ENCODE results near the gene CDK5.

Gene CDK5

DNA sequence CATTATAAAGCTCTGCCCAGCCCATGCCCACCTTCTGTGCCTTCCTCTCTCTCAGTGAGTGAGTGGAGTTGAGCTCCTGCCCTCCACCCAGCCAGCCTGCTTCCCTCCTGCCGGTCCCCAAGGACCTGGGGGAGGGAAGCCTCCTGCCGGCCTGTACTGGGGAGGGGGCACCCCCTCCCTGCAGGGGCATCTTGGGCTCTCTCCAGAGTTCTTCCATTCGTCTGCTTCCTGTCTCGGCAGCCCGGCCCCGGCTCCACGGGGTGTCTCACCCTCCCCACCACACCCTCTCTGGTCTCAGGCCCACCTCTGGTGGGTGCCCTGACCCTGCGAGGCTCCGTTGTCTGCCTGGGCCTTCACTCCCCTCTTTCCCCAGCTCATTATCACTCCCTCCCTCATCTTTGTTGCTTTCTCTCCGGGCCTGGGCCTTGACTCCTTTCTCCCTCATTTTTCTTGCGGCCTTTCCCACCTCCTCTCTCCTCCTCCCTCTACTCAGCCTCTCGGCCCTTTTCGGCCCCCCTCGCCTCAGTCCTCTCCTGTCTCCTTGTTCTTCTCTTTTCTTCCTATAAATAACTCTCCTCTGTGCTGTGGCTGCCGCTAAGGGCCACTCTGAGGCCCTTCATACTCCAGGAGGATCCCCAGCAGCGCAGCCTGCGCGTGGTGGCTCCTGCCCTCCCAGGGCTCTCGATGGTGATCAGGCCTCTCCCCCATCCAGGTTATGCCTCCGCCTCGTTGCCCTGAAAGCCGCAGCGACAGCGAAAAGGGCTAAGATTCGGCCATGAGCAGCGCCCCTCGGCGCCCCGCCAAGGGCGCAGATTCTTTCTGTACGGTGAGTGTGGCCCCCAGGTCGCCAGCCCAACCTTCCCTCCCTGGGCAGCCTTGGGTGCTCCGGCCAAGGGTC is 3.8 kb upstream of the CDK5 start:
- H2AFZ ChIP-seq (ENCODE audit: insufficient read depth, low read length, poor library complexity), result peak overlapping the region; percentile 10
- H2BK12ac ChIP-seq (ENCODE audit: low read length), result peak overlapping the region; percentile 44
- no peaks in the 10 kb centered on the region for H3K27me3 ChIP-seq (ENCODE audit: insufficient read depth, low read length)
- H3K27ac ChIP-seq (ENCODE audit: low read depth, low read length), result peak overlapping the region; percentile 84
- H4K91ac ChIP-seq (ENCODE audit: low read depth, low read length), result peak overlapping the region; percentile 70
- no peak overlapping the region for H2BK120ac ChIP-seq (ENCODE audit: insufficient read depth, low read length, poor library complexity)
- peak overlapping the region; percentile 29 for H3K14ac ChIP-seq (ENCODE audit: low read length)
- peaks cover 47% of the 10 kb centered on the region for H3K79me1 ChIP-seq (ENCODE audit: low read length)
- peak overlapping the region; percentile 30 for H3K9ac ChIP-seq (ENCODE audit: low read length)
- no peak for DNase-seq
- H3K4me2 ChIP-seq (ENCODE audit: low read length), result peak overlapping the region; percentile 95
- peak overlapping the region; percentile 17 for H3K18ac ChIP-seq (ENCODE audit: low read length)
- H2AK5ac ChIP-seq (ENCODE audit: low read length), result peak overlapping the region; percentile 2
- peak overlapping the region; percentile 4 for H2BK5ac ChIP-seq (ENCODE audit: low read depth, low read length, poor library complexity)
- H3K4me1 ChIP-seq (ENCODE audit: control insufficient read depth in 1 of 2, insufficient read depth in 2 of 2, low read length in 2 of 2), result peaks cover 48 to 51% of the 10 kb centered on the region in 2 experiments
- peaks cover 28 to 31% of the 10 kb centered on the region in 2 experiments for H3K36me3 ChIP-seq (ENCODE audit: control insufficient read depth in 1 of 2, insufficient read depth in 2 of 2, low read length in 2 of 2)
- H3K9me3 ChIP-seq (ENCODE audit: insufficient read depth, low read depth, low read length), result no peaks in the 10 kb centered on the region
- no peak overlapping the region for H4K8ac ChIP-seq (ENCODE audit: low read depth, low read length)
- peak overlapping the region; percentile 28 for H4K12ac ChIP-seq (ENCODE audit: low read depth, low read length)
- peak overlapping the region; percentile 62 for H3K23ac ChIP-seq (ENCODE audit: low read length)
- no peak overlapping the region for H3K4me3 ChIP-seq (ENCODE audit: low read depth, low read length)
- peak overlapping the region; percentile 66 for H3K4ac ChIP-seq (ENCODE audit: low read depth, low read length)
- peaks cover 26% of the 10 kb centered on the region for H3K79me2 ChIP-seq (ENCODE audit: control insufficient read depth, insufficient read depth, low read length, poor library complexity)
- no CpG with 5 or more reads among the region's 33 CpGs for WGBS (ENCODE audit: extremely low coverage, insufficient coverage, insufficient read length)

DNA sequence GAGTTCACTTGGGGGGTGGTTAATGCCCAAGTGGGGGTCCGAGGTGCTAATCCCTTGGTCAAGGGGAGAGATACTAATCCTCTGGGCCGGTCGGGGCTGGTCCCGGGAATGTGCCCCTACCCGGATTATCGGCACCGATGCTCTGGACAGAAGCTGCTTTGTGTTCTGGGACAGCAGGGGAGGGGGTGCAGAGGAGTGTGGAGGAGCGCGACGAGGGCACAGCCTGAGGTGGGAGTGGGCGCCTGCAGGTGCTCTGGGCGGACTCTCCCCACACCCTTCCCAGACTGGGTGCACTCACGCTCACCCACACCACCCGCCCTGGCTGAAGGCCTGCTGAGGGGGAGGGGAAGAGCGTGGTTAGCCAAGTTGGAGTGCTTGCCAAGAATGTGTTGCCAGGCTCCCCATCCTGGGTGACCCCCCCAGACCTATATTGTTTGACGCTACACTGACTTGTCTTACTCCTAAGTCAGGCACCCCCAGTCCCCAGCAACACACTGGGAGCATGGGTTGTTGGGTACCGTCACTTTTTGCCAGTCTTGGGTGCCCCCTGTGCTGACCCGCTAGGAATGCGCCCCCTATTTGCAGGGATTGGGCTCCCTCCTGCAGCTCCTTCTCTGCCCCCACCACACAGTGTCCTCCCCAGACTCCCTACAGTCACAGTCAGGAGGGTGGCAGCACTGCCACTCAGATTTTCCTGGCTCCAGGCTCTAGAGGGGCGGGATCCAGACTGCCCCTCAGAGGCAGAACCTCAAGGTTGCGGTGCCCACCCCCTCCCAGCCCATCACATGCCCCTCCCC is 2.9 kb upstream of the CDK5 start:
- peak overlapping the region; percentile 43 for H2AK5ac ChIP-seq (ENCODE audit: low read length)
- no CpG with 5 or more reads among the region's 21 CpGs for WGBS (ENCODE audit: extremely low coverage, insufficient coverage, insufficient read length)
- peak overlapping the region; percentile 50 for H3K18ac ChIP-seq (ENCODE audit: low read length)
- H3K14ac ChIP-seq (ENCODE audit: low read length), result peak overlapping the region; percentile 81
- peak overlapping the region; percentile 45 for H2AFZ ChIP-seq (ENCODE audit: insufficient read depth, low read length, poor library complexity)
- peaks cover 47% of the 10 kb centered on the region for H3K79me1 ChIP-seq (ENCODE audit: low read length)
- H3K4me2 ChIP-seq (ENCODE audit: low read length), result peak overlapping the region; percentile 95
- H3K27me3 ChIP-seq (ENCODE audit: insufficient read depth, low read length), result no peaks in the 10 kb centered on the region
- H3K4me1 ChIP-seq (ENCODE audit: control insufficient read depth in 1 of 2, insufficient read depth in 2 of 2, low read length in 2 of 2), result peaks cover 50% of the 10 kb centered on the region in 2 experiments
- no peak overlapping the region for H3K23ac ChIP-seq (ENCODE audit: low read length)
- peaks cover 26% of the 10 kb centered on the region for H3K79me2 ChIP-seq (ENCODE audit: control insufficient read depth, insufficient read depth, low read length, poor library complexity)
- peak overlapping the region; percentile 87 for H4K91ac ChIP-seq (ENCODE audit: low read depth, low read length)
- peaks cover 19 to 22% of the 10 kb centered on the region in 2 experiments for H3K36me3 ChIP-seq (ENCODE audit: control insufficient read depth in 1 of 2, insufficient read depth in 2 of 2, low read length in 2 of 2)
- no peak for DNase-seq
- peak overlapping the region; percentile 84 for H3K27ac ChIP-seq (ENCODE audit: low read depth, low read length)
- peak overlapping the region; percentile 61 for H4K12ac ChIP-seq (ENCODE audit: low read depth, low read length)
- peak overlapping the region; percentile 89 for H2BK5ac ChIP-seq (ENCODE audit: low read depth, low read length, poor library complexity)
- H2BK12ac ChIP-seq (ENCODE audit: low read length), result peak overlapping the region; percentile 3
- H3K4ac ChIP-seq (ENCODE audit: low read depth, low read length), result peak overlapping the region; percentile 66
- H2BK120ac ChIP-seq (ENCODE audit: insufficient read depth, low read length, poor library complexity), result peak overlapping the region; percentile 82
- peak overlapping the region; percentile 87 for H4K8ac ChIP-seq (ENCODE audit: low read depth, low read length)
- H3K4me3 ChIP-seq (ENCODE audit: low read depth, low read length), result peak overlapping the region; percentile 79
- peak overlapping the region; percentile 67 for H3K9ac ChIP-seq (ENCODE audit: low read length)
- no peaks in the 10 kb centered on the region for H3K9me3 ChIP-seq (ENCODE audit: insufficient read depth, low read depth, low read length)

DNA sequence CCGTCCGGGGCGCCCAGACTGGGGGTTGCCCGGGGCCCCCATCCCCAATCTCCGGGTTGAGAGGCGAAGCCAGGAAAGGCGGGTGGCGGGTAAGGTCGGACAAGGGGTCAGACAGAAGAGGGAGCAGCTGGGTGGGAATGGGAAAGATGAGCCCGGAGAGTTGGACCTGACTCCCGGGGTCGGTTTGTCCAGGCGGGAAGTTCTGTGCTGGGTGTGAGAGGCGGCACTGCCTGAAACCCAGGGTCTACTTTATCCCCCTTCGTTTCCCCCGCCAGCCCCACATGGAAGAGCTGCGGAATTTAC is 2.4 kb upstream of the CDK5 start:
- Histone ChIP-seq H3K9ac (ENCODE audit: low read length) (peak overlapping the region; percentile 67), H3K14ac (ENCODE audit: low read length) (peak overlapping the region; percentile 81), H3K27ac (ENCODE audit: low read depth, low read length) (peak overlapping the region; percentile 35), H4K8ac (ENCODE audit: low read depth, low read length) (peak overlapping the region; percentile 87), H3K79me1 (ENCODE audit: low read length) (peaks cover 47% of the 10 kb centered on the region), H3K36me3 (ENCODE audit: control insufficient read depth in 1 of 2, insufficient read depth in 2 of 2, low read length in 2 of 2) (peaks cover 14 to 17% of the 10 kb centered on the region in 2 experiments), H2BK12ac (ENCODE audit: low read length) (peak overlapping the region; percentile 3), H2AFZ (ENCODE audit: insufficient read depth, low read length, poor library complexity) (peak overlapping the region; percentile 45), H2AK5ac (ENCODE audit: low read length) (peak overlapping the region; percentile 43), H2BK5ac (ENCODE audit: low read depth, low read length, poor library complexity) (peak overlapping the region; percentile 89), H3K4me3 (ENCODE audit: low read depth, low read length) (peak overlapping the region; percentile 79), H3K4me1 (ENCODE audit: control insufficient read depth in 1 of 2, insufficient read depth in 2 of 2, low read length in 2 of 2) (peaks cover 50% of the 10 kb centered on the region in 2 experiments), H3K79me2 (ENCODE audit: control insufficient read depth, insufficient read depth, low read length, poor library complexity) (peaks cover 26% of the 10 kb centered on the region), H3K4ac (ENCODE audit: low read depth, low read length) (peak overlapping the region; percentile 66), H4K12ac (ENCODE audit: low read depth, low read length) (peak overlapping the region; percentile 61), H3K18ac (ENCODE audit: low read length) (peak overlapping the region; percentile 50), H2BK120ac (ENCODE audit: insufficient read depth, low read length, poor library complexity) (peak overlapping the region; percentile 82), H3K9me3 (ENCODE audit: insufficient read depth, low read depth, low read length) (no peaks in the 10 kb centered on the region), H3K27me3 (ENCODE audit: insufficient read depth, low read length) (no peaks in the 10 kb centered on the region), H3K23ac (ENCODE audit: low read length) (no peak overlapping the region), H3K4me2 (ENCODE audit: low read length) (peak overlapping the region; percentile 95), H4K91ac (ENCODE audit: low read depth, low read length) (peak overlapping the region; percentile 87)
- WGBS (ENCODE audit: extremely low coverage, insufficient coverage, insufficient read length), result no CpG with 5 or more reads among the region's 17 CpGs
- no peak for DNase-seq

DNA sequence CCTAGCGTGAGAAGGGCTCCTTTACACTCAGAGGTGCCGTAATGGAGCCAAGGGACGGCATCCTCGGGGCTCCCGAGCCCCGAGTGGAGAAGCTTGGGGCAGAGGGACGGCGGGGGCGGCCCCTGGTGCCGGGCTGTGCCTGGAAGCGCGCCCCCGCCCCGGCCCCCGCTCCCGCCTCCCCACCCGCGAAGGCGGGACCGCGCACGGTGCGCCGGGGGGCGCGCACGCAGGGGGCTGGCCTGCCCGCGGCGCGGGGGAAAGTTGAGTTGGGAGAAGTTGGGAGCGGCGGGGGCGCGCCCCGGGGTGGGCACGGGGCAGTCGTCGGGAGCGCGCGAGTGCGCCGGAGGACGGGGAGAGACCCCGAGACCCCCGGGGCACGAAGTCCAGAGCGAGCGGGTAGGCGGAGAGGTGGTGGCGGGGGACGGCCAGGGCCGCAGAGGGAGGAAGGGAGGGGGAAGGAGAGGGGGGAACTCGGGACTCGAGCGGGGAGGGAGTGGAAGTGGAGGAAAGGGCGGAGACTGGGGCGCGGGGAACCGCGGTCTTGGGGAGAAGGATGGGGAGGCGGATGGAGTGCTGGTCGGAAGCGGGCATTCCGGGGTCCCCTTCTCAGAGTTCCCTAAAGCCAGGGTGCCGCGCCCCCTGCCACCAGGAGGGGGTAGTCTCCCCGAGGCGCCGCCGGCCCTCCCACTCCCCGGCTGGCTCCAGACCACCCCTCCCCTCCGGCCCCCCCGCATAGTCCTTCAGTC is 1.8 kb upstream of the CDK5 start, which contains the start of gene SLC4A2:
Gene SLC4A2 (plus strand): TSS at position 223 of the 746 bp plus-strand sequence. CDS start 2,399 bp downstream, outside the sequence.
- Histone ChIP-seq H3K4me2 (ENCODE audit: low read length) (peak within 1 kb of the TSS; percentile 95), H2BK120ac (ENCODE audit: insufficient read depth, low read length, poor library complexity) (peak within 1 kb of the TSS; percentile 82), H2AK5ac (ENCODE audit: low read length) (peak within 1 kb of the TSS; percentile 82), H3K9ac (ENCODE audit: low read length) (peak within 1 kb of the TSS; percentile 84), H4K91ac (ENCODE audit: low read depth, low read length) (peak within 1 kb of the TSS; percentile 89), H3K36me3 (ENCODE audit: control insufficient read depth in 1 of 2, insufficient read depth in 2 of 2, low read length in 2 of 2) (peaks cover 9 to 12% of the 10 kb centered on the region in 2 experiments), H3K79me2 (ENCODE audit: control insufficient read depth, insufficient read depth, low read length, poor library complexity) (peaks cover 26% of the 10 kb centered on the region), H3K4me3 (ENCODE audit: low read depth, low read length) (peak within 1 kb of the TSS; percentile 79), H3K18ac (ENCODE audit: low read length) (peak within 1 kb of the TSS; percentile 93), H3K14ac (ENCODE audit: low read length) (peak within 1 kb of the TSS; percentile 91), H3K23ac (ENCODE audit: low read length) (no peak within 1 kb of the TSS), H4K12ac (ENCODE audit: low read depth, low read length) (peak within 1 kb of the TSS; percentile 82), H3K27ac (ENCODE audit: low read depth, low read length) (peak within 1 kb of the TSS; percentile 84), H2BK12ac (ENCODE audit: low read length) (peak within 1 kb of the TSS; percentile 30), H3K27me3 (ENCODE audit: insufficient read depth, low read length) (no peaks in the 10 kb centered on the region), H2AFZ (ENCODE audit: insufficient read depth, low read length, poor library complexity) (peak within 1 kb of the TSS; percentile 82), H3K9me3 (ENCODE audit: insufficient read depth, low read depth, low read length) (no peaks in the 10 kb centered on the region), H3K4me1 (ENCODE audit: control insufficient read depth in 1 of 2, insufficient read depth in 2 of 2, low read length in 2 of 2) (peaks cover 50% of the 10 kb centered on the region in 2 experiments), H3K79me1 (ENCODE audit: low read length) (peaks cover 47% of the 10 kb centered on the region), H4K8ac (ENCODE audit: low read depth, low read length) (peak within 1 kb of the TSS; percentile 95), H3K4ac (ENCODE audit: low read depth, low read length) (peak within 1 kb of the TSS; percentile 85), H2BK5ac (ENCODE audit: low read depth, low read length, poor library complexity) (peak within 1 kb of the TSS; percentile 89)
- DNase-seq, result peak; percentile 41 to 82
- WGBS (ENCODE audit: extremely low coverage, insufficient coverage, insufficient read length), result no CpG with 5 or more reads among the region's 75 CpGs
